CD4-positive, alpha-beta T cell (primary cell): ENCODE results near the gene OLFML1. TPM values are rescaled to one million over a fixed set of nuclear protein-coding genes. Genes with fewer than 3 reads are reported as not detected.

Source experiments
- ATAC-seq: fragments of 200-7000 bp; cut with Tn5 transposase; one replicate; pipeline ENCODE4 v1.10.0; 2022; ENCODE audit warnings: mild to moderate bottlenecking; ENCODE audit not compliant: poor library complexity
- CTCF ChIA-PET: fragments of 350-600 bp; sonication (Branson Sonifier 250); formaldehyde crosslinking; loops from one replicate; lab custom pipeline; 2021; ENCODE audit warnings: antibody characterized with exemption, inconsistent platforms; lab: Charles Lee
- POLR2A ChIA-PET: fragments of 350-600 bp; sonication (Branson Sonifier 250); formaldehyde crosslinking; loops from one replicate; lab custom pipeline; 2021; ENCODE audit warnings: antibody characterized with exemption, inconsistent platforms; lab: Charles Lee
- DNase-seq, 14 experiments: peaks; one replicate each; pipeline ENCODE4 v3.0.0-alpha.2; 2013 to 2020; ENCODE audit warnings: mixed read lengths in 2 of 14
- H3K27ac ChIP-seq, 2 donors: one replicate each; pipeline versions ENCODE4 v1.5.1 to v1.7.0; 2013; ENCODE audit warnings: low read length in 2 of 2, low read depth in 1 of 2, mild to moderate bottlenecking in 1 of 2
- H3K27me3 ChIP-seq, 2 experiments: 1 replicate in 1 of 2; 2 replicates in 1 of 2; pipeline versions ENCODE4 v1.6.1 to v1.7.0; 2013; ENCODE audit warnings: low read length in 2 of 2, control low read depth in 1 of 2, mild to moderate bottlenecking in 1 of 2, moderate library complexity in 1 of 2; ENCODE audit not compliant: insufficient read depth in 2 of 2, control insufficient read depth in 1 of 2
- H3K36me3 ChIP-seq: one replicate; pipeline ENCODE4 v1.6.1; 2013; ENCODE audit warnings: low read length, control low read depth; ENCODE audit not compliant: insufficient read depth
- H3K4me1 ChIP-seq: one replicate; pipeline ENCODE4 v1.6.1; 2013; ENCODE audit warnings: low read length, control low read depth; ENCODE audit not compliant: insufficient read depth
- H3K4me3 ChIP-seq: one replicate; pipeline ENCODE4 v1.5.1; 2013; ENCODE audit warnings: mild to moderate bottlenecking, low read length, moderate library complexity
- H3K9me3 ChIP-seq, 2 experiments: 1 replicate in 1 of 2; 2 replicates in 1 of 2; pipeline versions ENCODE4 v1.6.1 to v1.7.0; 2013; ENCODE audit warnings: low read length in 2 of 2, mild to moderate bottlenecking in 2 of 2, control low read depth in 1 of 2, moderate library complexity in 1 of 2; ENCODE audit not compliant: control insufficient read depth in 1 of 2, insufficient read depth in 1 of 2
- H3K27ac Mint-ChIP-seq: one replicate; pipeline ENCODE4 v1.8.0; 2020; ENCODE audit warnings: mixed read lengths
- H3K27me3 Mint-ChIP-seq: one replicate; pipeline ENCODE4 v1.8.0; 2021; ENCODE audit warnings: mixed read lengths
- H3K36me3 Mint-ChIP-seq: one replicate; pipeline ENCODE4 v1.8.0; 2021; ENCODE audit warnings: low read depth, mixed read lengths
- H3K4me1 Mint-ChIP-seq: one replicate; pipeline ENCODE4 v1.8.0; 2021; ENCODE audit warnings: low read depth, mixed read lengths
- H3K4me3 Mint-ChIP-seq: one replicate; pipeline ENCODE4 v1.8.0; 2020; ENCODE audit warnings: mild to moderate bottlenecking, mixed read lengths
- H3K9me3 Mint-ChIP-seq: one replicate; pipeline ENCODE4 v1.8.0; 2020; ENCODE audit warnings: mixed read lengths
- intact Hi-C, 2 experiments: fragments of 100-400 bp; cut with DNase I in 1 of 2; cut with micrococcal nuclease in 1 of 2; formaldehyde crosslinking; loops; one replicate each; pipeline versions ENCODE4 v1.15.1 to v1.9.0; 2023 to 2025; cut with DNase I, micrococcal nuclease
- total RNA-seq, 174 experiments: library from RNA in 2 of 174; stranded (reverse) in 2 of 174; gene quantifications; one replicate each; pipeline ENCODE4 v1.2.3 and lab custom pipeline; 2021 to 2026
- TF ChIP-seq, protein P1 (sequence below): fragments of 200-600 bp; IDR thresholded peaks from one replicate; pipeline ENCODE4 v1.8.0; 2022; ENCODE audit warnings: antibody characterized with exemption, mild to moderate bottlenecking

Gene OLFML1
- total RNA-seq, 2 experiments from 2014 or later, result not detected

DNA sequence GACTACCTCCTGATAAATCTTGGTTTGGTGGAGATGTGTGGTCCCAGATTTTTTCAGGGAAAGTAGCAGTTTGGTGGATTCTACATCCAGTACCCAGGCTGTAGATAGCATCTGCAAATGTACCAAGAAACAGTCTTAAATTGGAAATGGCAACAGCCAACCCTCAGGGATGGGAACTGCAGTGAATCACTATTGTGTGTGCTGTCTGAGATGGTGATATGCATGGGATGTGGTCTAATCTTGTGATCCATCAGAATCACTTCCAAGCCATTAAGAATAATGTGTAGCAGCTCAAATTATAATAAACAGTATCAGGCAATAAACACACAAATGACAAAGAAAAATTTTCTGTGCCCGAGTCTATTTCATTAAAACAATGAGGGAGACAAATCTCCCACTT is 3.4 kb downstream of the OLFML1 start:
- Mint-ChIP-seq H3K27me3 (no peaks in the 10 kb centered on the region), H3K4me1 (no peaks in the 10 kb centered on the region), H3K27ac (no peak overlapping the region), H3K9me3 (no peaks in the 10 kb centered on the region), H3K36me3 (no peaks in the 10 kb centered on the region), H3K4me3 (no peak overlapping the region)
- intact Hi-C loops, result no loop called here
- Histone ChIP-seq H3K27me3 (peaks cover 0 to 1% of the 10 kb centered on the region in 2 experiments), H3K9me3 (no peaks in the 10 kb centered on the region), H3K4me1 (no peaks in the 10 kb centered on the region), H3K27ac (no peak overlapping the region), H3K4me3 (no peak overlapping the region), H3K36me3 (no peaks in the 10 kb centered on the region)
- POLR2A ChIA-PET, result no interaction called here
- ATAC-seq (no peak), DNase-seq (no peak)
- CTCF ChIA-PET, result no interaction called here
- TF ChIP-seq, protein P1, sequence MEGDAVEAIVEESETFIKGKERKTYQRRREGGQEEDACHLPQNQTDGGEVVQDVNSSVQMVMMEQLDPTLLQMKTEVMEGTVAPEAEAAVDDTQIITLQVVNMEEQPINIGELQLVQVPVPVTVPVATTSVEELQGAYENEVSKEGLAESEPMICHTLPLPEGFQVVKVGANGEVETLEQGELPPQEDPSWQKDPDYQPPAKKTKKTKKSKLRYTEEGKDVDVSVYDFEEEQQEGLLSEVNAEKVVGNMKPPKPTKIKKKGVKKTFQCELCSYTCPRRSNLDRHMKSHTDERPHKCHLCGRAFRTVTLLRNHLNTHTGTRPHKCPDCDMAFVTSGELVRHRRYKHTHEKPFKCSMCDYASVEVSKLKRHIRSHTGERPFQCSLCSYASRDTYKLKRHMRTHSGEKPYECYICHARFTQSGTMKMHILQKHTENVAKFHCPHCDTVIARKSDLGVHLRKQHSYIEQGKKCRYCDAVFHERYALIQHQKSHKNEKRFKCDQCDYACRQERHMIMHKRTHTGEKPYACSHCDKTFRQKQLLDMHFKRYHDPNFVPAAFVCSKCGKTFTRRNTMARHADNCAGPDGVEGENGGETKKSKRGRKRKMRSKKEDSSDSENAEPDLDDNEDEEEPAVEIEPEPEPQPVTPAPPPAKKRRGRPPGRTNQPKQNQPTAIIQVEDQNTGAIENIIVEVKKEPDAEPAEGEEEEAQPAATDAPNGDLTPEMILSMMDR, result no peak

DNA sequence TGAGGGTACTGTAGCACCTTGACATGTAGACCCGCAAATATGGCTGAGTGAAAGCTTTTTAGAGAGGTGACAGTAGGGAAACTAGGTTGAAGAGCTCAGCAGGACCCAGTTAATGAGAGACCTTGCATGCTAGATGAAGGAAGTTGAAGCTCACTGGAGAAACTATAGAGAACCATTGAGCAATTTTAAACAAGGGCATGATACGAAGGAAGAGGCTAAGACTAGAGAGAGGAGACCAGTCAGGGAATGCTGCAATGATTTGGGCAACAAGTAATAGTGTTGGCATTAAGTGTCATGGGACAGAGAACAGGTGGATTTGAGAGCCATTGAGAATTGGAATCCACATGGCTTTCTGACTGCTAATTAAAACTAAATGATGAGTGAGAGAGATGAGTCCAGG is 4.1 kb downstream of the OLFML1 start:
- TF ChIP-seq, protein P1, result no peak
- H3K9me3 ChIP-seq, result no peaks in the 10 kb centered on the region
- H3K4me1 Mint-ChIP-seq, result no peaks in the 10 kb centered on the region
- H3K4me1 ChIP-seq, result no peaks in the 10 kb centered on the region
- no peak overlapping the region for H3K27ac Mint-ChIP-seq
- POLR2A ChIA-PET, result no interaction called here
- H3K36me3 ChIP-seq, result no peaks in the 10 kb centered on the region
- no peak overlapping the region for H3K27ac ChIP-seq
- no peaks in the 10 kb centered on the region for H3K27me3 Mint-ChIP-seq
- no peaks in the 10 kb centered on the region for H3K36me3 Mint-ChIP-seq
- DNase-seq, result no peak
- intact Hi-C loops, result no loop called here
- CTCF ChIA-PET, result interaction anchor here (1.6 kb wide), 2 partner anchors 10 to 49 kb away, joined by 3 read pairs; no protein-coding TSS in a partner anchor
- H3K4me3 Mint-ChIP-seq, result no peak overlapping the region
- no peaks in the 10 kb centered on the region for H3K27me3 ChIP-seq
- no peak overlapping the region for H3K4me3 ChIP-seq
- no peak for ATAC-seq
- no peaks in the 10 kb centered on the region for H3K9me3 Mint-ChIP-seq

DNA sequence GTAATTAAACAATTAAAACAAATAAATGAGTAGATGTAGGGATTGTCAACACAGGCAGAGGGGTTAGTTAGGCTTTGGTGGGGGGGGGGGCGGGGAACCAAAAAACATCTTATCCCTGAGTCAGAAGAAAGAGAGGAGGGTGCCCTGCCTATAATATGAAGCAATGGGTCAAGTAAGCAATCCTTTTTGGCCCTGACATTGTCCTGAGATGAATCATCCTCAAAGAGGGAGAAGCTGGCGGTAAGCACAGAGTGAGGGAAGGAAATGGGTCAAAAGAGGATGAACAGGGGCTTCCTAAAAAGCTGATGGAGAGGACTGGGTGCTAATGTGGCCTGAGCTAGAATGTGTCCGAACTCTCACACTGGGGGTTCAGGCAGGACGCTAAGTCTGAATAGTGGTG is 4.7 kb downstream of the OLFML1 start:
- H3K9me3 Mint-ChIP-seq, result no peaks in the 10 kb centered on the region

More for the DNA sequence above, 4.7 kb downstream of the OLFML1 start:
- H3K4me3 Mint-ChIP-seq, result no peak overlapping the region
- H3K27me3 Mint-ChIP-seq, result no peaks in the 10 kb centered on the region
- Histone ChIP-seq H3K4me3 (no peak overlapping the region), H3K4me1 (no peaks in the 10 kb centered on the region), H3K27me3 (no peaks in the 10 kb centered on the region), H3K27ac (no peak overlapping the region), H3K9me3 (no peaks in the 10 kb centered on the region), H3K36me3 (no peaks in the 10 kb centered on the region)
- DNase-seq, result no peak
- CTCF ChIA-PET, result interaction anchor here (1.6 kb wide), 2 partner anchors 11 to 48 kb away, joined by 3 read pairs; no protein-coding TSS in a partner anchor
- intact Hi-C loops, result no loop called here
- H3K27ac Mint-ChIP-seq, result no peak overlapping the region
- TF ChIP-seq, protein P1, result no peak
- no peaks in the 10 kb centered on the region for H3K4me1 Mint-ChIP-seq
- POLR2A ChIA-PET, result no interaction called here
- no peaks in the 10 kb centered on the region for H3K36me3 Mint-ChIP-seq
- no peak for ATAC-seq
